Measurements from ENCODE around the gene ACTR2. TPM values are rescaled to one million over a fixed set of nuclear protein-coding genes. Genes with fewer than 3 reads are reported as not detected.
"Not testable (repeated sequence)": the region's sequence is repeated elsewhere in the genome, so short reads cannot be mapped to it uniquely, and the experiment has no call there.

ACTR2 gene
- total and polyA plus RNA-seq, 3 donors from 2014 or later = 49.2 to 80.1 (median 56.6) TPM

DNA sequence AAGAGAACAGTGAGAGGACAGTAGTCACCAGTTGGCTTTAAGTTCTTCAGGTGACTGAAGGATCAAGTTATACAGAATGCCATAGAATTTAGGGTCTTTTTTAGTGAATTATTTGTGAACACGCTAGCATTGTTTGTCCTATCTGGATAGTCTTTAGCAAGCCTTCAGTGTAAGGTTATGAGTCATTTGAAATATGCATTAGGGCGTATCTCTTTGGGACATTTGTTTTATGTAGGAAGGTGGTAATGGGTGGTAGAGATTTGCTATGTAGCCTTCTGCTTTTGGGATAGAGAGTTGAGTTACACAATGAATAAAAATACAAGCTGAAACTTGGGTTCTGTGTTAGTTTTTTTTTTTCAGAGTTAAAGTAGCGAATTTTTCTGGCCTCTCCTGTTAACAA, 13.0 kb downstream of the ACTR2 start:
- intact Hi-C loops (cut with DNase I; ENCODE audit: low total_unique reads) = no loop called here
- no peak overlapping the region for H3K27ac ChIP-seq
- no peak for DNase-seq
- TF ChIP-seq POLR2A (IDR thresholded peaks at IDR 0.05) = no peak
- TF ChIP-seq, protein P1, sequence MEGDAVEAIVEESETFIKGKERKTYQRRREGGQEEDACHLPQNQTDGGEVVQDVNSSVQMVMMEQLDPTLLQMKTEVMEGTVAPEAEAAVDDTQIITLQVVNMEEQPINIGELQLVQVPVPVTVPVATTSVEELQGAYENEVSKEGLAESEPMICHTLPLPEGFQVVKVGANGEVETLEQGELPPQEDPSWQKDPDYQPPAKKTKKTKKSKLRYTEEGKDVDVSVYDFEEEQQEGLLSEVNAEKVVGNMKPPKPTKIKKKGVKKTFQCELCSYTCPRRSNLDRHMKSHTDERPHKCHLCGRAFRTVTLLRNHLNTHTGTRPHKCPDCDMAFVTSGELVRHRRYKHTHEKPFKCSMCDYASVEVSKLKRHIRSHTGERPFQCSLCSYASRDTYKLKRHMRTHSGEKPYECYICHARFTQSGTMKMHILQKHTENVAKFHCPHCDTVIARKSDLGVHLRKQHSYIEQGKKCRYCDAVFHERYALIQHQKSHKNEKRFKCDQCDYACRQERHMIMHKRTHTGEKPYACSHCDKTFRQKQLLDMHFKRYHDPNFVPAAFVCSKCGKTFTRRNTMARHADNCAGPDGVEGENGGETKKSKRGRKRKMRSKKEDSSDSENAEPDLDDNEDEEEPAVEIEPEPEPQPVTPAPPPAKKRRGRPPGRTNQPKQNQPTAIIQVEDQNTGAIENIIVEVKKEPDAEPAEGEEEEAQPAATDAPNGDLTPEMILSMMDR (IDR thresholded peaks at IDR 0.05) = no peak
- WGBS, 2 donors = 92 to 94% methylated on average over 3 of the region's 3 CpGs
- no peaks in the 10 kb centered on the region for H3K9me3 ChIP-seq
- H3K4me1 ChIP-seq = no peaks in the 10 kb centered on the region
- H3K36me3 ChIP-seq (ENCODE audit: low read depth, missing control alignments) = no peaks in the 10 kb centered on the region
- H3K4me3 ChIP-seq = no peak overlapping the region
- H3K27me3 ChIP-seq = no peaks in the 10 kb centered on the region

DNA sequence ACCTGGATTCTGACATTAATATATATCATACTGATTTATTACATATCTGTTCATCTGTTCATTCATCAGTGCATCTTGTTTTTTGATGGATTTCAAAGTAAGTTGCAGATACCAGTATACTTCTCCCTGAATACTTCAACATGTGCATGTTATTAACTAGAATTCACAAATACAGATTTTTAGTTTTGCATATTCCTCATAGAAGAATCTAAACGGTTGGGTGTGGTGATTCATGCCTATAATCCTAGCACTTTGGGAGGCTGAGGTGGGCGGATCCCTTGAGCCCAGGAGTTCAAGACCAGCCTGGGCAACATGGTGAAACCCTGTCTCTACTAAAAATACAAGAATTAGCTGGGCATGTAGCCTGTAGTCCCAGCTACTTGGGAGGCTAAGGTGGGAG, 16.8 kb downstream of the ACTR2 start:
- H3K27me3 ChIP-seq; intact Hi-C loops (cut with DNase I; ENCODE audit: low total_unique reads); H3K36me3 ChIP-seq (ENCODE audit: low read depth, missing control alignments); H3K9me3 ChIP-seq; H3K4me1 ChIP-seq; H3K27ac ChIP-seq; DNase-seq; H3K4me3 ChIP-seq: not testable (repeated sequence)
- WGBS, 2 donors = 70 to 85% methylated on average over 2 of the region's 2 CpGs

- intact Hi-C loops (cut with DNase I; ENCODE audit: low total_unique reads) = no loop called here
- H3K36me3 ChIP-seq (ENCODE audit: low read depth, missing control alignments) = no peaks in the 10 kb centered on the region
Observed at GRCh38 chr2:65252640-65253039, 25.0 kb downstream of the ACTR2 start.

GRCh38 chr2:65255356-65255755, 27.7 kb downstream of the ACTR2 start:
- TF ChIP-seq POLR2A (IDR thresholded peaks at IDR 0.05) = no peak
- TF ChIP-seq, protein P1 (IDR thresholded peaks at IDR 0.05) = no peak
- DNase-seq = no peak
- no peak overlapping the region for H3K4me3 ChIP-seq
- H3K4me1 ChIP-seq = no peaks in the 10 kb centered on the region
- H3K27ac ChIP-seq = no peak overlapping the region
- no peaks in the 10 kb centered on the region for H3K27me3 ChIP-seq
- H3K36me3 ChIP-seq (ENCODE audit: low read depth, missing control alignments) = no peaks in the 10 kb centered on the region
- H3K9me3 ChIP-seq = no peaks in the 10 kb centered on the region
- WGBS, 2 donors = 95 to 96% methylated on average over 6 of the region's 6 CpGs
- intact Hi-C loops (cut with DNase I; ENCODE audit: low total_unique reads) = no loop called here

More at GRCh38 chr2:65252640-65253039, 25.0 kb downstream of the ACTR2 start:
- Histone ChIP-seq H3K27me3 (no peaks in the 10 kb centered on the region), H3K4me3 (no peak overlapping the region), H3K4me1 (no peaks in the 10 kb centered on the region), H3K9me3 (no peaks in the 10 kb centered on the region), H3K27ac (no peak overlapping the region)
- TF ChIP-seq POLR2A (IDR thresholded peaks at IDR 0.05) = no peak
- TF ChIP-seq, protein P1 (IDR thresholded peaks at IDR 0.05) = no peak
- DNase-seq = no peak

- Histone ChIP-seq H3K36me3 (ENCODE audit: low read depth, missing control alignments) (no peaks in the 10 kb centered on the region), H3K27ac (no peak overlapping the region), H3K9me3 (no peaks in the 10 kb centered on the region), H3K4me3 (no peak overlapping the region), H3K27me3 (no peaks in the 10 kb centered on the region), H3K4me1 (no peaks in the 10 kb centered on the region)
- 88 to 93% methylated on average over 1 of the region's 1 CpG for WGBS, 2 donors
- intact Hi-C loops (cut with DNase I; ENCODE audit: low total_unique reads) = no loop called here
- no peak for TF ChIP-seq POLR2A (IDR thresholded peaks at IDR 0.05)
- TF ChIP-seq, protein P1 (IDR thresholded peaks at IDR 0.05) = no peak
- DNase-seq = no peak
Observed at GRCh38 chr2:65256054-65256453, 28.4 kb downstream of the ACTR2 start.

- DNase-seq; H3K4me3 ChIP-seq; H3K4me1 ChIP-seq; H3K9me3 ChIP-seq; H3K36me3 ChIP-seq (ENCODE audit: low read depth, missing control alignments); H3K27ac ChIP-seq; intact Hi-C loops (cut with DNase I; ENCODE audit: low total_unique reads); H3K27me3 ChIP-seq: not testable (repeated sequence)
Observed at GRCh38 chr2:65257866-65258265, 30.2 kb downstream of the ACTR2 start.
